GM19463 (cell line): ENCODE measurements around the gene AOPEP.

Source experiments
- ATAC-seq: cut with Tn5 transposase; IDR thresholded peaks from one replicate; pipeline ENCODE4 v1.9.1; 2021; ENCODE audit warnings: mild to moderate bottlenecking, moderate library complexity; ENCODE audit not compliant: unreplicated experiment

The AOPEP gene

DNA sequence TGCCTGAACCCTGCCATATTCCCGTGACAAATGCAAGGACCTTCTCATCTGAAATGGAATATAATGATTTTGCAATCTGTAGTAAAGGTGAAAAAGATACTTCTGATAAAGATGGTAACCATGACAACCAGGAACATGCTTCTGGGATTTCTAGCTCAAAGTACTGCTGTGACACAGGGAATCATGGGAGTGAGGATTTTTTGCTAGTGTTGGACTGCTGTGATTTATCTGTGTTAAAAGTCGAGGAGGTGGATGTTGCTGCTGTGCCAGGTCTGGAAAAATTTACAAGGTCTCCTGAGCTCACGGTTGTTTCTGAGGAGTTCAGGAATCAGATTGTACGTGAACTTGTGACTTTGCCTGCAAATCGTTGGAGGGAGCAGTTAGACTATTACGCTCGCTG is 33.5 kb downstream of the AOPEP start:
- no peak for ATAC-seq

DNA sequence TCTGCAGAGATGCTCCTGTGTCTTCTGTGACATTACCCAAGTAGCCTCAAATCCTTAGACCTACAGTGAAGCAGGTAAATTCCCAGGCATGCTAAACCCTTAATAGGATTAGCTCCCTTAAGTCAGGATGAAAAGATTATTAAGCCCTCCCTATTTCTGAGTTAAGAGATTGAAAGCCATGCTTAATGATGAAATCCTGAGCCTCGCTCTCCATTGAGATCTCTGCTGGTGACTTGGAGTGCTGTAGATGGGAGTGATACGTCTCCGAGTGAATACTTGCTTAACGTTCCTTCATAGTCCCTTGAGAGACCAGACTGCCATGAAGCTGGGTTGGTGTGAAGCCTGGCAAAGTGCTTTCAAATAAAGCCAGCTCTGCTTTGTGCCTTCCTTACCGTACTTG is 34.2 kb downstream of the AOPEP start:
- no peak for ATAC-seq

DNA sequence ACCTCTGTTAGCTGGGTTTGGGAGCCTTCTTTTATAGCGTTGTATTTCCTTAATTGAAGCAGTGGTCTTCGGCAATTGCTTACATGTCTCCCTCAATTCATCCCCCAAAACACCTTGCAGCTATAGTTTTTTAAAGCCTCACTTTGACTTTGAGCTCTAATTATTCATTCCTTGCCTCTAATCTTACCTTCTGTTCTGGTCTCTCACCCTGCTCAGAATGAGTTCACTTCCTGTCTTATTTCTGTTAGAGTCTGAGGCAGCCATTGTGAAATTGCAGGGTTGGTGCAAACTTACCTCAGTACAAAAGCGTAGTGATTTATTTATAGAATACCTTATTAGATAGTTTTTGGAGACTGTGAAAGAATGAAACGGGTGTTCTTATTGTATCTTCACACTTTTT is 35.0 kb downstream of the AOPEP start:
- no peak for ATAC-seq

DNA sequence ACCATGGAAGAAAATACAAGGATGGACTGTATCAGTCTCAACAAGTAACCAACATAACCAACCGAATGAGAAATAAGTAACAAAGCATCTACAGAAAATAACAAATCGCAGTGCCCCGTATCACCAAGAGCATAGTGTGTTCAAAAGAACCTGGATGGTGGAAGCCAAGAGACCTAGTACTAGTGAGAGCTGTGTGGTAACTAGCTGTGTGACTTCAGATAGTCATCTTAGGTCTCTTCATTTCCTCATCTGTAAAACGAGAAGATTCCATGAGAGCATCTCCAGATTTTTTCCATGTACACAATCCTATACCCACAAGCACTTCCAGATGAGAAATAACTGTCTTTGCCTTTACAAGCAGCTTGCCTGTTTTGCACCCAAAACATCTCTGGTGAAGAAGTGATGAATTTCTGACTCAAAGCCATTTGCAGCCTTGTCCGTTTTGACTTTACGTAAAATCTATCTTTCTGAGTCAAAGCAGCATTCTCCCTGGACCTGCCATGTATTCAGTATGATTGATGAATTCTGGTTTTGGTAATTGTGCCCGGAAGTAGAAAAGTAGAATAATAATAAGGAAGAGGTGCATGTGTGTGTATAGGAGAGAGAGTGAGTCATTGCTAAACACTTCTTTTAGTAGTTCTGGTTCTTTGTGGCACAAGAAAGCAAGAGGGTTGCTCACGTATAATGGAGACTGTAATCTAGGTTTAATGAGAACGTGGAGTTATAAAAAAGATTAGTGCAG is 41.0 kb downstream of the AOPEP start:
- ATAC-seq = no peak

DNA sequence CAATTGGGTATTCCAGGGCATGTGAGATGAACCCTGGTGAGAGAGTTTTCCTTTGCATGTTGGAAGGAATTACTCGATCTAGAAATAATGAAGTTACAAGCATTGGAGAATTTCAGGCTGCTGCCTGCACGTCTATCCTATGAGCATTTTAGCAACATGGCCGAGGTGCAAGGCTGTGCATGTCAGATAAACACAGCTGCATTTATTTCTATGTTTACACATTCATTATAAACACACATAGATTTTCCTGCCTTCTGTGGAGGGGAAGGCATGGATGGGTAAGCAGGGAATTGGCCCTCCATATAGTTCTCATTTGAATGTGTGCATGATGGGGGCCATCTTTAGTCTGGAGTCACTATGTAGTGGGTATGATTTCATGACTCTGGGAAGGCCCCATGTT is 42.3 kb downstream of the AOPEP start:
- ATAC-seq = no peak

DNA sequence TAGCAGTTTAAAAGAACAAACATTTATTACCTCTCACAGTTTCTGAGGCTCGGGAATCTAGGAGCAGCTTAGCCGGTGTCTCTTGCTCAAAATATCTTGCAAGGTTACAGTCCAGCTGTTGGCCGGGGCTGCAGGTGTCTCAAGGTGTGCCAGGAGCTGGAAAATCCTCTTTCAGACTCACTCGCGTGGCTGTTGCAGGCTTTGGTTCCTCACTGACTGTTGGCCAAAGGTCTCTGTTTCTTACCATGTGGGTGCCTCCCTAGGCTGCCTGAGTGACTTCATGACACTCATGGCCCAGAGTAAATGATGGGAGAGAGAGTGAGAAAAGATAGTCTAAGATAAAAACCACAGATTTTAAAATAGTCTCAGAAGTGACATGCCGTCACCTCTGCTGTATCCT is 43.8 kb downstream of the AOPEP start:
- ATAC-seq = no peak

DNA sequence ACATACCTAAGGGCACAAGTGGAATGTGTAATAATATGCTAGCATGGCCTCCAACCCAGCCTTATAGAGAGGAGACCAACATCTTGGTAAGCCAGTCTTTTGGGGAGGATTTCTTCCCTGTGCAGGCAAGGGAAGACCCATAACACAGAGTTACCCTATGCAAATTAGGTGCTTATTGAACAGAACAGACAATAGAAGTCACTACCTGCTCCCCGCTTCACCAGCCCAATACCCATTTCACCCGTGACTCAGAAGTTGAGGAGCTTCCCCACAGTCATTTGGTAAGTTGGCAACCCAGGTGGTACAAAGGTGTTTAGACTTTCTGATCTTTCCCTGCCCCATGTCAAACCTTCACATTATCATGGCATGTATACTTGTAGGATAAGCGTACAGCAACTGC is 44.6 kb downstream of the AOPEP start:
- ATAC-seq = no peak

DNA sequence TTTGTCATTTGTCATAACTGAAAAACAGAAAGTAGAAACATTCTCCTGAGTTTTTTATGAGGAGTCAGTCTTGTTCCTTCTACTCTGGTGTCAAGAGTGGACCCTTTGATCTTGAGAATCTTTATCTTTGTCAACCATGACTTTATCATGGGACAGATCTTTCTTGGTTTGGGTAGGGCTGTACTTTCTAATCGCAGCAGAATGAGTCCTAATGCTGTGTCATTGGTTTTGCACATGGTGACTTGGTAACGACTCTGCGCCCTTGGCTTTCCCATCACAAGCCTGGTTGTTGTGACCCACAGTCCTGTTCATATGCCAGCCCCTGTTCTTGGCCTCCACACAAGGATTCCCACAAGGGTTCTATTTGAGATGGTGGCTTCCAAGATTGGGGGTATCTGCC is 45.6 kb downstream of the AOPEP start:
- ATAC-seq = no peak

DNA sequence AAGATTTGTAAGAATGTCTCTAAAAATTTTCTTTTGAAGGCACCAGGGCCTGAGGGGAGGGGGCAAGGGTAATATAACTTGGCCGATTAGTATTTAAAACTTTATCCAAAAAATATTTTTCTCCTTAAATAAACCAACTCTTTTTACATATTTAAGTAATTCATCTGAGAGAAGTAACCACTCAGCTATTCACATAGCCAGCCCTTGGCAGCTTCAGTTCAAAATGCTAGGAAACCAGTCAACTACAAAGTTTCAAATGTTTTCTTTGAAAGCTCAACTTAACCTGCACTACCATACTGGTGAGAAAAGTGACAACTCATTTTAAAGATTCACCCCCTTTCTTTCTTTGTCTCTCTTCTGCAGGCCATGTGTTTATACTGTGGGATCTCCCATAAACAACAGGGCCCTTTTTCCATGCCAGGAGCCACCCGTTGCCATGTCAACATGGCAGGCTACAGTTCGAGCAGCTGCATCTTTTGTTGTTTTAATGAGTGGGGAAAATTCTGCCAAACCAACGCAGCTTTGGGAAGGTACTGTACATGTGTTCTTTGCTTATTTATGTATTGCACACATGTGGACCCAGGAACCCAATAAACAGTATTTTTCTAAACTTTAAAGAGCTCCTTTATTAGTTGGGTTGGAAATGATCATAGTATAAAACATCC is 46.3 kb downstream of the AOPEP start:
- ATAC-seq = no peak

DNA sequence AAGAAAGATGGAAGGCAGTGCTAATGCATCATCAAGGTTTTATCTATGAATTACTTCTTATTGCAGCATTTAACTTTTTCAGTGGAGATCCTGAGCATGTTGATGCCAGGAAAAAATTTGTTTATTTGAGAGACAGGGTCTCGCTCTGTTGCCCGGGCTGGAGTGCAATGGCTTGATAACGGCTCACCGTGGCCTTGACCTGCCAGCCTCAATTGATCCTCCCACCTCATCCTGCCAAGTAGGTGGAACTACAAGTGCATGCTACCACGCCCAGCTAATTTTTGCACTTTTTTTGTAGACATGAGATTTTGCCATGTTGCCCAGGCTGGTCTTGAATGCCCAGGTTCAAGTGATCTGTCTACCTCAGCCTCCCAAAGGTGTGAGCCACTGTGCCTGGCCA is 47.2 kb downstream of the AOPEP start:
- no peak for ATAC-seq

DNA sequence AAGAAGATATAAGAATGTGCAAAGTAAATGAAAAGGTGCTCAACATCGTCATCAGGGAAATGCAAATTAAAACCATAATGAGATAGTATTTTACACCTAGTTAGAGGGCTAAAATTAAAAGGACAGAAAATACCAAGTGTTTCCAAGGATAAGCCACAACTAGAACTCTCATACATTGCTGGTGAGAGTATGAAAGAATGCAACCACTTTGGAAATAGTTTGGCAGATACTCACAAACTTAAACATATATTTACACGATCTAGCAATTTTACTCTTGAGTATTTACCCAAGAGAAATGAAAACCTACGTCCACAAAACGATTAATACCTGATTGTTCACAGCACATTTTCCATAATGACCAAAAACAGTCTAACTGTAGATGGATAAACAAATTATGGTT is 51.5 kb downstream of the AOPEP start:
- ATAC-seq = no peak

DNA sequence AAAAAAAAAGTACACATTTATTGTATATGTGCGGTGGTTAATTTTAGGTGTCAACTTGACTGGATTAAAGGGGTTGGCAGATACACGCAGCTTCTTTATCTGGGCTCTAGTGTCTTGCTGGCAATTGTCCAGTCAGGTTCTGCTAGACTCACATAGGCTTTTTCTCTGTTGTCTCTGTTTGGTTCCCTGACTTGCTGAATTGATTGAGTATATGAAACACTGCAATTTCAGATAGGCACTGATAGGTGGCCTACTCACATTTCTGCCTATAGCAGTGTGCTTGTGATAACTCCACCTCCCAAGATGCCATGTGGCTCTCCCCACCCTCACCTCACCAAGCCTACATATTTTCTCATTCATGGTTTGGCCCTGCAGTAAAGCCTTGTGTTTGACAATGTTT is 52.5 kb downstream of the AOPEP start:
- no peak for ATAC-seq

DNA sequence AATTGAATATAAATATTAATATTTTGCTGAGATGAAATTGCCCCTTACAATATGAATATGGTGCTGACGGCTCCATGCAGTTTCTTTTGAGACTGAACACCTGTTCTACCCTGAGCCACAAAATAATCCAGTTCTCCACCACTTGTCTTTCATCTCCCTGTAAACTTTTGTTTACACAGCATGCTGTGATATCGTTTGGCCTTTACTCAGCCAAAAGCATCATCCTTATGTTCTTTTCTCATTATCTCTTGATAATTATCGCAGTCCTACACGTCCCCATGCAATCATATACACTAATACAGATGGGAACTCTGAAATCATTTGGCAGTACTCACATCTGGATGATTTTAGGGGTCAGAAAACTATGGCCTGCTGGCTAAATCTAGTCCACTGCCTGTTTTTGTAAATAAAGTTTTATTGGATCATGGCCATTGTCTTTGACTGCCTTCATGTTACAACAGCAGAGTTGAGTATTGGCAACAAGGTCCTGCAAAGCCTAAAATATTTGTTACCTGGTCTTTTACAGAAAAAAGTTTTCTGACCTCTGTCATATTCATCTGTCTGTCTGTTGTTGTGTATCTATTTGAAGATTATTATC is 53.3 kb downstream of the AOPEP start:
- no peak for ATAC-seq

DNA sequence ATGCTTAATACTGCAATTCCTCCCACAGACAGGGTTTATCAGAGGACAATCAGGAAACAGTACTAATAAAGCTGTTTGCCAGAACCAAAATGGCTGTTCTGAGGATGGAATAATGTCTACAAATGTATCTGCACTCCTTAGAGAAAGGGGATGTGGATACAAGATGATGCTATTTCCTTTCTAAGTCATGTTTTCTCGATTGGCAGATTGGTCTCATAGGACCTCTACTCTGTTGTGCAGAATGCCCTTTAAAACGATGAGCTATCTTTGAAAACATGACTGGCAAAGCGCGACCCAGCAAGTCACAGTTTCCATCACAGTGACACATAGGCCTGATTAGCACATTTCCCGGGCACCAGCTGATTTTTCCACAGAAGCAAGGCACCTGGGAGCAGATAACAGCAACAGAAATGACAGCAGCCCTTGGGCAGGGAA is 54.0 kb downstream of the AOPEP start:
- no peak for ATAC-seq

DNA sequence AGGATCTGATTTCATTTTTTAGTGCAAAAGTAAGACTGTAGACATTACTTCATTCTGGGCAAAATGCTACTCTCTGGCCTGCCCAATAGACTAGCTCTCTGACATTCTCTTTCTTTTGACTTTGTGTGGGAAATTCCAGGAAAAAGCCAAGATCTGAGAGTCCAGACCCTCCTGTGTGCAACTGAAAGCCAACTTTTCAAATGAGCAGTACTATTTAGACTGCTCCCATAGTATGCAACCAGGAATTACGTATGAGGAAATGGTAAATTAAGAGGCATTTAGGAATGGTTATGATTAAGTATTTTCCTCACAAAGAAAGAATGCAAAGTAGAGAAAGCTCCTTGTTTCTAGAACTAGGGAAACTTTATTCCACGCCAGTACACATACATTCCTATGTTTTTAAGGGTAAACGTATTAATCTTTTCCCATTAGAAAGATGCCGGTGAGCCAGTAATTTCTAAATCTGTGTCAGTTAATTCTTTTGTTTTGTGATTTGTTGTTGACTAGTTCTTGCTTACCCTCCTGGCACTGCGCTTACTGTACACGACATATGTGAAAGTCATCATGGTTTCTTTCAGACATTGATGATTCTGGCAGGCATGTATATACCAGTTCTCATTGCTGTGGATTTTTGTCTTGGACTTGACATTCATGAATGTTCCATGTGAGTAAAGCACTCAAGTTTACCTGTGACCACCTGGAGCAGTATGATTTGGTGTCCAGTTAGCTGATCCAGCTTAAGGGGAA is 56.0 kb downstream of the AOPEP start:
- no peak for ATAC-seq

DNA sequence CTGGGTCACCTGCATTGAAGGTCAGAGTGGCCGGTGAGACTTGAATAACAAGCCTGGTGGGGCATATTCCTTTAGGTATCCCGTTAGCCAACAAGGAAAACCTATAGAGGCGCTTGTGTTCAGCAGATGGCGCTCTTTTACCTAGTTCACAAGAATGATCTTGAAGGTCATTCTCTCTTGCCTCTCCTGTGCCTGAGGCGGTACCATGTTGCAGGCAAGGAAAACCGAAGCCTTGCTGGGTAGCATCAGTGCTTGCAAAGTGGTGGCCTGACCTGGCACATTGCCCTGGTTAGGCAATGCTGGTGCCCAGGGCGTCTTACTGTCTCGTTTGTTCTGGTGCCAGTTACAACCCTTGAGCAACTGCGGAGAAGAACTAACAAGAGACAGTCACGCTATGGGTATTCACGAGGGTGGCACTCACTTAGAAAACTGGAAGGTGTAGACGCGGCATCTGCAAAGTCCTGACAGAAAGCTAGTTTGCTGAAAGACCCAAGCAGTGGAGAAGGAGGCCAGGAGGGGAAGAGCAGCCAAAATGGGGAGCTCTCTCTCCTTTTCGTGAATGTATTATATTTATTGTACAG is 56.7 kb downstream of the AOPEP start:
- ATAC-seq = no peak

DNA sequence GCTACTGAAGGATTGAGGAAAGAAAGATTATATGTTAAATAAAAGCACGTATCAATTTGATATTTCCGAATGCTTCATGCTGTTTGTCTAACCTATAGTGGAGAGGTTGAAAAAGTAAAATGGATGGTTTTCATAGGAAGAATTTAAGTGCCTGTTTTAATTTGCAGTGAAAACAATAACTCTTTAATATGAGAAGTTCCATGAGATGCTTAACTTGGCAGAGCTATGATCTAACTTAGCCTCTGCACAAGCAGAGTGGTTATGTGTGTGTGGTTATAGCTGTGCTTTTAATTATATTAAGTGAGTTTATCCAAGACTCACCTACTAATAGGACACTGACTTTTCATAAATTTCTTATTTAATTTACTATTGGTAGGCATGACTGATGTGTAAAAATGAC is 57.4 kb downstream of the AOPEP start:
- no peak for ATAC-seq

DNA sequence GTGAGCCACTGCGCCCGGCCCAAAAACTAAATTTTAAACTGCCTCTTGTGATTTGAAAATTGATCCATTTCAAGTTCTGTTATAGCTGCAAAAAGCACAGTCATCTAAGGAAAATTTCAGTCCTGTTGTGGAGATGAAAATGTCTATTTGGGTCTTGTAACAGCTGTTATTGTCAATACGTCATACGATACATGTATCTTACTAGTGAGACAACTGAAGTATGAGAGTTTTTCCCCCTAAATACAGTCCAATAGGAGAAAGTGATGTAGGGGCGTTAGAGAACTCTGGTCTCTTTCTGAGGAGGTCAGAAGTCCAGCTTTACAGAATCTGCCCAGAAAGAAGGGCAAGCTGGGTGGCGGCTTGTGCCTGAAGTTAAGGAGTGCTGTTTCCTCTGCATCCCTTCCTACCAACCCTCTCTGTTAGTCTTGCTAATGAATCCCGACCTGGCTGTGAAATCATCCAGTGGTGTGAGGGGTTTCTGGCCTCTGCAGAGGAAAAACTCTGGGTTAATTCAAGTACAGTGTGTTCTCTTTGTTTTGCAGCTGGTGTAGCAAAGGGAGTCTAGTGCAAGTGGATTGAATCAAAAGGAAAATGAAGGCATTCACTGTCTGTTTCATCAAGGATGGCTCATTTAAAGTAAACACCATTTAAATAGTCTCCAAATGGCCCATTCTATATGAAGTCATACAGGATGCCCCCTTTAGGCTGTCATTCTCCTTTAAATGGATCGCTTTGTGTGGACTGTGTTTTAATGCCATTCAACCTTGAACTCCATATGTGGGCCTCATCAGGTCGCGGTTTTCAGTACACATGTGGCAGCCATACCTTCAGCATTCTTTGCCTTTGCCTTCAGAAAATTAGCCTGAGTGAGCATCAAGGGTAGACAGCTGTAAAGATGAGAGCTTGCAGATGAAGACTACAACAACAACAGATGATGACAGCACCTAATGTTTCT is 59.0 kb downstream of the AOPEP start:
- no peak for ATAC-seq

DNA sequence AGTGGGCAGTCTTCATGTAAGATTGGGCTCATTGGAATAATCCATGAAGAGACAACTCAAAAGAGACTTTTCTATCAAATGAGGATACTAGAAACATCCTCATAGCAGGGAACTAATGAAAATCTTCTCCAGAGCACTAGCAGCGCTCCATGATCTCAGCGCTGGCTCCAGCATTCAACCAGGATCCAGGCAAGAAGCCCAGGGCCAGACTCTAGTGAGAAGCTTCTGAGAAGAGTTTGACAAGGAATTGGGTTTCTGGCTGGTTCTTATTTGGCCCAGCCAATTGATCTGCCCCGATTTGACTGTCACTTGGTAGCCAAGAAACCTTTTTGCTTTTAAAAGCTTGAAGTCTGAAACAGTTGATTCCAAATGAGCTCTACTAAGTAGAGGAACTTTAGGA is 60.1 kb downstream of the AOPEP start:
- no peak for ATAC-seq

DNA sequence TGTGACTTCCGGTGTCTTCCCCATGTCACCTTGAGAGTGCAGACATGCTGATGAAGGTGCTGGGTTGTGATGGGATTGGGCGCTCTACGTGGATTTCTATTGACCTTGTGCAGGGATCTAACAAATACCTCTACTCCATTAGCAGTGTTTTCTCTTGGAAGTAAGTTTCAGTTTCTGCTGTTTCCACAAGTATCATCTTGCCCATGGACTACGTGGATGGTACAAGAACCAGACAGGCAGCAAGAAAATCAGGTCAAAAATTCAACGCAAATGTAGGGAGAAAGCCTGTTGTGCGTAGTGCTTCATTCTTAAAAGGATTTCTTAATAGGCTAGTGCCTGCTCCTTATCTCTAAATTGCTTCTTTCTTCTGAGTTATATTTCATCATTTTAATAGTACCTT is 60.8 kb downstream of the AOPEP start:
- ATAC-seq = no peak
